A549 (cell line): ENCODE results near the gene ACYP2.

ENCODE experiments used
- BCL3 ChIP-seq: fragments of >200 bp; sonication (Bioruptor Twin); formaldehyde crosslinking; IDR thresholded peaks from 3 replicates; pipeline ENCODE4 v1.6.1; 2016
- CBX8 ChIP-seq: fragments of 200-600 bp; sonication (generic); IDR thresholded peaks from 2 replicates; pipeline ENCODE4 v1.6.1; 2016
- CHD2 ChIP-seq: fragments of 150-350 bp; IDR thresholded peaks from 2 replicates; pipeline ENCODE4 v1.6.1; 2014; ENCODE audit warnings: low read length; ENCODE audit not compliant: partially characterized antibody
- CHD4 ChIP-seq: fragments of 200-600 bp; sonication (generic); IDR thresholded peaks from 2 replicates; pipeline ENCODE4 v1.6.1; 2016; ENCODE audit warnings: antibody characterized with exemption, mild to moderate bottlenecking, borderline replicate concordance
- CTCF ChIP-seq: fragments of >200 bp; sonication (Bioruptor Twin); formaldehyde crosslinking; IDR thresholded peaks from 3 replicates; pipeline ENCODE4 v1.5.1; 2016
- EP300 ChIP-seq, 2 experiments: fragments of >200 bp; sonication (Bioruptor Twin); formaldehyde crosslinking; IDR thresholded peaks; 2 replicates in 1 of 2; 3 replicates in 1 of 2; pipeline ENCODE4 v1.6.1; 2016 to 2017
- MAX ChIP-seq: IDR thresholded peaks from 2 replicates; pipeline ENCODE4 v1.6.1; 2012
- MYC ChIP-seq: IDR thresholded peaks from 2 replicates; pipeline ENCODE4 v1.6.1; 2012; ENCODE audit warnings: mild to moderate bottlenecking, inconsistent platforms, low read length, improper control_type of control experiment, borderline replicate concordance
- PHF8 ChIP-seq: fragments of 200-600 bp; sonication (generic); IDR thresholded peaks from 2 replicates; pipeline ENCODE4 v1.6.1; 2016; ENCODE audit warnings: low read depth, mild to moderate bottlenecking, antibody characterized with exemption, moderate library complexity, borderline replicate concordance
- POLR2A ChIP-seq: IDR thresholded peaks from 2 replicates; pipeline ENCODE4 v1.6.1; 2012; ENCODE audit warnings: mild to moderate bottlenecking, low read length

- no peak for TF ChIP-seq BCL3
- no peak for TF ChIP-seq POLR2A
- TF ChIP-seq CHD2 = no peak
- TF ChIP-seq EP300 (IDR thresholded peaks at IDR 0.05) = no peak
- TF ChIP-seq PHF8 = no peak
- no peak for TF ChIP-seq CBX8
- TF ChIP-seq MAX = no peak
- no peak for TF ChIP-seq CTCF
- no peak for TF ChIP-seq MYC
- TF ChIP-seq CHD4 = no peak
Measured at GRCh38 chr2:54209379-54209778, 94.0 kb downstream of the ACYP2 start.
